ENCODE data around the gene OBP2A.

DNA sequence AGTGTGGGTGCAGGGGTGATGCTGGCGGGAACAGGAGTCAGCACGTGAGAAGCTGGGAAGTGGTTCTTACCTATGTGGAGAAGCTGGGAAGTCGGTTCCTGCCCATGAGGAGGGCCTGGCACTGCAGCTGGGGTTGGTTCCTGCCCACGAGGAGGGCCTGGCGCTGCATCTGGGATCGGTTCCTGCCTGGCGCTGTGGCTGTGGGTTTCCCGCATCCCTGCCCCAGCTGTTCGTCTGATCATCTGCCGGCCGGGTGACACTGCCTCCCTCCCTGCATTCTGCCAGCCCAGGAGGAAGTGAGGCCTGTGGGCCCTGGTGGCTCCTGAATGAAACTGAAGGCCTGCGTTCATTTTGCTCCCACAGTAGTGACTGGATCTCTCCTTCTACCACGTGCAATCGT is 5.1 kb downstream of the OBP2A start:
- TF ChIP-seq, protein P1, sequence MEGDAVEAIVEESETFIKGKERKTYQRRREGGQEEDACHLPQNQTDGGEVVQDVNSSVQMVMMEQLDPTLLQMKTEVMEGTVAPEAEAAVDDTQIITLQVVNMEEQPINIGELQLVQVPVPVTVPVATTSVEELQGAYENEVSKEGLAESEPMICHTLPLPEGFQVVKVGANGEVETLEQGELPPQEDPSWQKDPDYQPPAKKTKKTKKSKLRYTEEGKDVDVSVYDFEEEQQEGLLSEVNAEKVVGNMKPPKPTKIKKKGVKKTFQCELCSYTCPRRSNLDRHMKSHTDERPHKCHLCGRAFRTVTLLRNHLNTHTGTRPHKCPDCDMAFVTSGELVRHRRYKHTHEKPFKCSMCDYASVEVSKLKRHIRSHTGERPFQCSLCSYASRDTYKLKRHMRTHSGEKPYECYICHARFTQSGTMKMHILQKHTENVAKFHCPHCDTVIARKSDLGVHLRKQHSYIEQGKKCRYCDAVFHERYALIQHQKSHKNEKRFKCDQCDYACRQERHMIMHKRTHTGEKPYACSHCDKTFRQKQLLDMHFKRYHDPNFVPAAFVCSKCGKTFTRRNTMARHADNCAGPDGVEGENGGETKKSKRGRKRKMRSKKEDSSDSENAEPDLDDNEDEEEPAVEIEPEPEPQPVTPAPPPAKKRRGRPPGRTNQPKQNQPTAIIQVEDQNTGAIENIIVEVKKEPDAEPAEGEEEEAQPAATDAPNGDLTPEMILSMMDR (IDR thresholded peaks at IDR 0.05): no peak
- TF ChIP-seq POLR2A (IDR thresholded peaks at IDR 0.05): no peak

Data from adrenal gland (tissue), 5 donors.